HG03039 (cell line): ENCODE data around the gene EDEM3.
"Not testable (repeated sequence)": the region's sequence is repeated elsewhere in the genome, so short reads cannot be mapped to it uniquely, and the experiment has no call there.

Experiments used
- ATAC-seq: cut with Tn5 transposase; IDR thresholded peaks from one replicate; pipeline ENCODE4 v1.9.1; 2021; ENCODE audit warnings: mild to moderate bottlenecking, moderate library complexity; ENCODE audit not compliant: unreplicated experiment

The EDEM3 gene, protein sequence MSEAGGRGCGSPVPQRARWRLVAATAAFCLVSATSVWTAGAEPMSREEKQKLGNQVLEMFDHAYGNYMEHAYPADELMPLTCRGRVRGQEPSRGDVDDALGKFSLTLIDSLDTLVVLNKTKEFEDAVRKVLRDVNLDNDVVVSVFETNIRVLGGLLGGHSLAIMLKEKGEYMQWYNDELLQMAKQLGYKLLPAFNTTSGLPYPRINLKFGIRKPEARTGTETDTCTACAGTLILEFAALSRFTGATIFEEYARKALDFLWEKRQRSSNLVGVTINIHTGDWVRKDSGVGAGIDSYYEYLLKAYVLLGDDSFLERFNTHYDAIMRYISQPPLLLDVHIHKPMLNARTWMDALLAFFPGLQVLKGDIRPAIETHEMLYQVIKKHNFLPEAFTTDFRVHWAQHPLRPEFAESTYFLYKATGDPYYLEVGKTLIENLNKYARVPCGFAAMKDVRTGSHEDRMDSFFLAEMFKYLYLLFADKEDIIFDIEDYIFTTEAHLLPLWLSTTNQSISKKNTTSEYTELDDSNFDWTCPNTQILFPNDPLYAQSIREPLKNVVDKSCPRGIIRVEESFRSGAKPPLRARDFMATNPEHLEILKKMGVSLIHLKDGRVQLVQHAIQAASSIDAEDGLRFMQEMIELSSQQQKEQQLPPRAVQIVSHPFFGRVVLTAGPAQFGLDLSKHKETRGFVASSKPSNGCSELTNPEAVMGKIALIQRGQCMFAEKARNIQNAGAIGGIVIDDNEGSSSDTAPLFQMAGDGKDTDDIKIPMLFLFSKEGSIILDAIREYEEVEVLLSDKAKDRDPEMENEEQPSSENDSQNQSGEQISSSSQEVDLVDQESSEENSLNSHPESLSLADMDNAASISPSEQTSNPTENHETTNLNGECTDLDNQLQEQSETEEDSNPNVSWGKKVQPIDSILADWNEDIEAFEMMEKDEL

DNA sequence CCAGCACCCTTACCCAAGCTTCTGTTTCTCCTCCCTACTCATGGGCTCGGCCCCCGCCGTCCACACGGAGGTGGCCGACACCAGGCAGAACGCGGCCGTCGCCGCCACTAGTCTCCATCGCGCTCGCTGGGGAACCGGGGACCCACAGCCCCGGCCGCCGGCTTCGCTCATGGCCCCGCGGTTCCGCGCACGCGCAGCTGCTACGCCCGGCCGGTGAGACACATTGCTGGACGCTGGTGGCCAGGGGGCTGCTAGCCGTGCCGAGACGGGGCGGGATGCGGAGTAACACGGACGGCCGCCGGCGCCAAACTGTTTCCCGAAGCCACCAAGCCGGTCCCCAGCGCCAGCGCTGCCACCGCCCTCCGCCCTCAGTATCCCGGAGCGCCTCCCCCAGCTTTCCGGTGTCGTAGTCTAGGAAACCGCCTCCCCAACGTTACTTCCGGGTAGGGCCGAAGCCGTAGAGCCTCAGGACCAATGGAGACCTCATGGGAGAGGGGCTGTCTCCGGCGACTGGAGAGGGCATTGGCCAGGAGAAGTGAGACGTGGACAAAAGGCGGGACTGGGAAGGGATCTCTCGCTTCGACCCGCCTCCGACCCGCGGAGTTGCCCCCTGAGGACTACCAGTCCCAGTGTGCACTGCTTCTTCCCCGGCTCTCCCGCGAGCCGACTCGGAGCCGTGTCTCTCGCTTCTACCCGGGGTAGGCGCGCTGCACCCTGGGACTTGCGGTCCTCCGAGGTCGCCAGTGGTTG, at the start of gene EDEM3:
EDEM3 (minus strand) TSS at position 383 of the 750 bp plus-strand sequence; CDS start at position 171, 212 bp downstream.
- ATAC-seq, result peak; percentile 92

- ATAC-seq, result no peak
Measured at GRCh38 chr1:184804220-184804619, 49.6 kb upstream of the EDEM3 start.

DNA sequence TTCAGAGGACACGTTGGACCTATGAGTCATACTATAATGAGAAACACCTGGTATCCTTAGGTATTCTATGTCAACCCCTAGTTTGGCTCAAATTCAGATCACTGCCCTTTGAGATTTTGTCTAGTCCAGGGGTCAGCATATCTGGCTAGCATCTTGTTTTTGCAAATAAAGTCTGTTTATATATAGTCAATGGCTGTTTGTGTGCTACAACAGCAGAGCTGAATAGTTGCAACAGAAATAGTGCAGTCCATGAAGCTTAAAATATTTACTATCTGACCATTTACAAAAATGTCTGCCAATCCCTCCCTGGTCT, 48.5 kb upstream of the EDEM3 start:
- no peak for ATAC-seq

DNA sequence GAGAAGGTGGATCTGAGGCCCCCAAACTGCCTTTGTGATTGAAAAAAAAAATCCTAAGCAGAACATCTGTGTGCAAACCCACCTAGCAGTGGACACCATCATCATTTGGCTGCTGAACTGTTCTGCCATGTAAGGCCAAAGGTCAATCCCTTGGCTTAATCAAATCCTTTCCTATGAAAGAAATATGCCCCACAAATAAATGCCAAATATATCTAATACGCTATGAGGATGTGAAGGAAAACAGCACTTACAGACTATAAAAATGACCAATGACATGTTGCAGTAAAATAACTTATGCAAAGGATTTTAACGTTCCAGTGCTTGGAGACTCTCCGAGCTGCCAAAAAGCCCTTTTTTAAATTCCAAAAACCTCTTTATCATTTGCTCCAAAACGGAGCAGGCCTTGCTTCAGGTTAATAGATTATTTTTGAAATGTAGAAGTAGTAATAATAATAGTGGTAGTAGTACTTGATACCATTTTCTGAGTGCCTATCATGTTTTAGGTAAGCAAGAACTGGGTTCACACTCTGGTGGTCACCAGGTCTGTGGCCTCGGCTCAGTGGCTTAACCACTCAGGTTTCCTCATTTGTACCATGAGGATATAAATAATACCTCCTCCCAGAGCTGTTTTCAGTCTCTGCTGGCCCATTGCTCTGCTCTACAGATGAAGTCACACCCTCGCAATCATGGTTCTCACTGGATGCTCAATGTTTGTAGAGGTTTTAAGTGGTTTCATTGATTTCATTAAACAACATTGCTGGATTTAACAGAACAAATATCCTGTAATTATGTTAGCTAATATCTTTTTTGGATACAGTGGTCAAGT, 47.9 kb upstream of the EDEM3 start:
- no peak for ATAC-seq

- ATAC-seq, result no peak
Measured at GRCh38 chr1:184801503-184801902, 46.8 kb upstream of the EDEM3 start.

DNA sequence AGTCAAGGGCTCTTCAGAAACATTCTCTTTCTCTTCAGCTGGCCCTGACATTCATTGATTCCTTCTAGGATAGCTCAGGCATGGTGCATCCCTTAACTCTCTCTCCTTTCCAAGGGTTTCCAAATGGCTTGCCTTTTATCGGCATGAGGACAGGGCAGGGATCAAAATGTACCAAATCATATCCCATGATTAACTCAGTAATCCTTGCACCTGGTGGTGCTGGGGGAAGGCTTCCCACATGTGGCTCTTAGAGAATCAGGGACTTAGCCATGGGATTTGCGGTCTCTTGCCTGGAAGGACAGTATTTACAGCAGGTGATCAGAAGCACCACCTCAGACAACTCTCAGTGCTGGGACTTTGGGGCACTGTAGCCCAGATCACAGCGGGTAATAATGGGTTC, 46.2 kb upstream of the EDEM3 start:
- no peak for ATAC-seq

DNA sequence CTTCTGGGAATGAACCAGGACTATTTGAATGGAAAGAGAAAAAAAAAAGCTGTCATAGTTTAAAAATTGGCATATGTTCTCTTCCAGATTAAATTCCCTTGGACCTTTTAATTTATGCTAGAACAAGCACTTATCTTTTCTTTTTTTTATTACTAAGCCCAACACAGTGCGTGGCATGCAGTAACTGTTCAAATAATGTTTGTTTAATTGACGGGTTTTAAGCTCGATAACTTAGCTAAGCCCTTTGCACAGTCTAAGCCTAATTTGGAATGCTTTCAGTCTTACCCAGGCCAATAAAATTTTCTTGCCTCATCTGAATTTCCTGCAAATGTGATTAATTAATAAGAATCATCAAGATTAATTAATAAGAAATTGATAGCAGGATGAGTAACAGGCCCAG, 39.3 kb upstream of the EDEM3 start:
- no peak for ATAC-seq

GRCh38 chr1:184792450-184792969, 37.9 kb upstream of the EDEM3 start:
- ATAC-seq, result no peak

GRCh38 chr1:184791550-184791900, 36.9 kb upstream of the EDEM3 start:
- ATAC-seq, result no peak

- no peak for ATAC-seq
Measured at GRCh38 chr1:184790642-184791549, 36.2 kb upstream of the EDEM3 start.

GRCh38 chr1:184789884-184790283, 35.2 kb upstream of the EDEM3 start:
- ATAC-seq, result no peak

GRCh38 chr1:184788970-184789369, 34.3 kb upstream of the EDEM3 start:
- no peak for ATAC-seq

DNA sequence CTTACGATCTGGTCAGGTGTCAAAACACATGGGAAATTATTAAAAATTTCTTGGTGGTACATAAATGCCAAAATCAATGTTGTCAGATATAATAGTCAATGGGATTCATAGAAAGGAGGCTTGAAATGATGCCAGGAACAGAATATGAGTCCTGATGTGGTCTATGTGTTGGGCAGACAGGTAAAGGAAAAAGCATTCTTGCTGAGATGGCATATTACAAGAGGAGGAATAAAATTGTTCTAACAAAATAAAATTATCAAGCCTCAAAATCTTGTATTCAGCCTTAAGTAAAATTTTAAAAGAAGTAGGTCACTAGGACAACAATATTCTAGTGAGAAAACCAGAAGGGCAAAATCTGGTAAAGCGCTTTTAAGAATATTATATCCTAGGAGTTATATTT, 30.9 kb upstream of the EDEM3 start:
- no peak for ATAC-seq

- ATAC-seq, result not testable (repeated sequence)
Measured at GRCh38 chr1:184783723-184784122, 29.1 kb upstream of the EDEM3 start.

DNA sequence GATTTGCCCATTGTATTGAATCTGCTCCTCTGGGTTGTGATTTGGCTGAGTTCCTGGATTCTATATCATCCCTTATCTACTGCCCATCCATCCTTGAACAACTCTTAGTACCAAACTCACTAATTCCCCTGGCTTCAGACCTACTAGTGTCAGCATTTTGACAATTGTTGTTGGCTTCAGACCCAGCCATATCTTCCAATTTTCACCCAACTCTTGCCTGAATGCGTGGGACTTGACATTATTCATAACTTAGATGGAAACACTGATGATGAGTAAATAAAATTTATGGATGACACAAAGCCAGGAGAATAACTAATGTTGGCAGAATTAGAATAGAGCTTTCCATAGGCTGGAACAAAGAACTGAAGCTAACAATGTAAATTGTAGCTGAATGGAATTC, 27.3 kb upstream of the EDEM3 start:
- no peak for ATAC-seq

DNA sequence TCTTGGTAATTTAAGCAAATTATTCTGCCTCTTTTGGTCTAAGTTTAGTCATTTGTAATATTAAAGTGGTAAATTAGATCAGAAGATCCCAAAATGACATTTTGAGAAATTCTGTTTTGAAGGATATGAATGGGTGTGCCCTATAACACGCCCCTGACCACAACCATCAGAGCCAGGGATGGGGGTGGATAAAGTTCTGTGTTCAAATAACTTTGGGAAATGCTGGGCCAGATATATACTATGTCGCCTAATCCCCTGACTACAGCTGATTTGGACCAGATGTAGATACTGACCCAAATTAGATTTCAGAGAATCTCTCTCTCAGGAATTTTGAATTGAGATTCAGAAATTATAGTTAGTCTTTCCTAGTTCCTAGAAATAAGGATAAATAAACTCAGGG, 21.2 kb upstream of the EDEM3 start:
- no peak for ATAC-seq

- ATAC-seq, result no peak
Measured at GRCh38 chr1:184775329-184775728, 20.7 kb upstream of the EDEM3 start.

GRCh38 chr1:184773762-184774320, 19.2 kb upstream of the EDEM3 start:
- no peak for ATAC-seq

GRCh38 chr1:184771190-184771691, 16.6 kb upstream of the EDEM3 start:
- no peak for ATAC-seq
